Amygdala (tissue), 56 donors: Measurements from ENCODE around the gene IRF2BP2.

ENCODE experiments used
- DNase-seq, 56 donors: peaks; one replicate each; lab custom pipeline; 2025; lab: John Stamatoyannopoulos, UW

IRF2BP2 gene

GRCh38 chr1:234614081-234614489, 4.1 kb upstream of the IRF2BP2 start:
- no peak for DNase-seq

GRCh38 chr1:234613128-234613875, 3.3 kb upstream of the IRF2BP2 start:
- DNase-seq, result peak in 4 of 56 donors; percentile 11 to 46 (median 30)

- DNase-seq, result peak in 55 of 56 donors; percentile 43 to 94 (median 80)
These were observed 2.6 kb upstream of the IRF2BP2 start for GRCh38 chr1:234612352-234613127.

GRCh38 chr1:234611847-234612351, 1.9 kb upstream of the IRF2BP2 start:
- peak in 29 of 56 donors; percentile 8 to 62 (median 35) for DNase-seq

GRCh38 chr1:234611225-234611846, 1.4 kb upstream of the IRF2BP2 start:
- peak in 7 of 56 donors; percentile 55 to 88 (median 73) for DNase-seq

- DNase-seq, result peak; percentile 78 to 99 (median 90)
These were observed 767 bp upstream of the IRF2BP2 start for GRCh38 chr1:234610666-234611224.

DNA sequence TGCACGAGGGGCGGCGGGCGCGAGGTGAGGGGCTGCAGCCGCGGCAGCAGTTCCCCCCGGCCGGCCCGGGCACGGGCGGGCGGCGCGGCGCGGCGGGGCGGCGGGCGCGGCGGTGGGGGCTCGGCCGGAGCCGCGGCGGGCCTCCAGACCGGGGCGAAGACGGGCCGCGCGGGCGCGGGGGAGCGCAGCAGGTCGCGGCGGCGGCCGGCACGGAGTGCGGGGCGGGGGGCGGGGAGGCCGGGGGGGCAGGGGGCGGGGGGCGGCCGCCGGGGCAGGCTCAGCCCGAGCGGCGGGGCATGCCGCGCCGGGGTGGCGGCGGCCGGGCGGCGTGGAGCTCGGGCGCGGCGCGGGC, 311 bp downstream of the IRF2BP2 start:
- DNase-seq, result peak in 1 of 56 donors; percentile 58

DNA sequence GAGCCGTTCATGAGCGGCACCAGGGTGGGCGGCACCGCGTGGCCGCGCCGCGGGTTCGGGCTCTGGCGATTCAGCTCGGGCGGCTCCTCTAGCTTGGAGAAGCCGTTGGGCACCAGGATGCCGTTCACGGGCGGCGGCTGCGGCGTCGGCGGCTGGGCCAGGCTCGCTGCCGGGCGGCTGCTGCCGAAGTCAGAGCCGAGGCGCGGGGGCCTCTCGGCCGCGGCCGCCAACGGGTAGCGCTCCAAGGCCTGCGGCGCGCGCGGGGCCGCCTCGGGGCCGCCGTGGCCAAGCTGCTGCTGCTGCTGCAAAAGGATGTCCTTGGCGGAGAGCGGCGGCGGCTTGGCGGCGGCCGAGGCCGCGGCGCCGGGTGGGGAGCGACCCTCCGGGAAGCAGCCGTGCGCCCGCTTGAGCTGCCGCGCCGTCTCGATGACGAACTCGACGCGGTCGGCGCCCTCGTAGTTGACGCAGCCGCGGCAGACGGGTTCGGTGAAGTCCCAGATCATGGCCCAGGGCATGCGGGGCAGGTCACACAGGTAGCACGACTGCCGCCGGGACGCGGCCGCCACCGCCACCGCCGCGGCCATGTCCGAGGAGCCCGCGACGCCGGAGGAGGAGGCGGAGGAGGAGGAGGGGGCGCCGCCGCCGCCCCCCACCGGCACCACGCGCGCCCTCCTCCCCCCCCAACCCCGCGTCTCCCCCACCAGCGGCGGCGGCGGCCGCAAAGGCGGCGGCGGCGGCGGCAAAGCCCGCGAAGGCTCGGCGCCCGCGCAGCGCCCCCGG, 877 bp downstream of the IRF2BP2 start:
- DNase-seq, result peak in 13 of 56 donors; percentile 13 to 53 (median 28)

- DNase-seq, result peak in 47 of 56 donors; percentile 13 to 81 (median 62)
These were observed 1.7 kb downstream of the IRF2BP2 start for GRCh38 chr1:234608025-234608910.

DNA sequence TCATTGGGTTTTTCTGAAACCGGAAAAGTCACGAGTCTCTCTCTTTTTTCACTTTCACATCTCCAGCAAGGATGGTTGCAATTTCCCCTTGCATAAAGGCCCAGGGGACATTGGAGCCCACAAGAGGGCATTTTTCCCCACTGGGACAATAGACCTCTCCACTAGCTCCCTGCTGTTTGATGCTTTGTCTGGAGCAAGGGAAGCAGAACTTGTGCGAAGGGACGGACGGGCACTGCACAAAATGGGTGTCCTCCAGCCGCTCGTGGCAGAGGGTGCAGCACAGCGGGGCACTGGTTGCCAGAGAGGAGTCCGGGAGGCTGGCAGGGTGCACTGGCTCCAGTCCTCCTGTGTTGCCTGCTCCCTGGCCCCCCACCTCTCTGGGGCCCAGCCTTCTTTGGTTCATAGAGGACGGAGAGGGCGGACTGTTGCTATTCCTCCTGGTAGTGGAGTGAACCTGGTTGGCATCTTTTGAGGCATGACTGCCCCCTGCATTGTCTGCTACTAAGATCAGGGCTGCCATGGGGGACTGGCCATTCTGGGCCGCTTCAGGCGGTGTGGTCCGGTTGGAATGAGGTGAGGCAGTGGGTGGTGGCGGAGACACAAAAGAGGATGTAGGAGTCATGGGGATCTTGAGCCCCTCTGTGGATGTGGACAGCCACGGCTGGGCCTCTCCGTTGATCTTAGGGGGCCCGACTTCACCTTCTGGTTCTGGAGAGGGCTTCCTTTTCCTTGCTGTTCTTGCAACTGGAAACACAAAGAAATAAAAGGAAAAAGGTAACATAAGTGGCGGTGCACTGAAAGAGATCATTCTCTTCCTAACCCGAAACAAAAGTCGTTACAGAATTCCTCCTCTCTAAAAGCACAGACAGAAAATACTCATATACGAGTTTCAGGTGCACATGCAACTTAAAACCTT, 2.6 kb downstream of the IRF2BP2 start:
- peak in 32 of 56 donors; percentile 21 to 77 (median 44) for DNase-seq

DNA sequence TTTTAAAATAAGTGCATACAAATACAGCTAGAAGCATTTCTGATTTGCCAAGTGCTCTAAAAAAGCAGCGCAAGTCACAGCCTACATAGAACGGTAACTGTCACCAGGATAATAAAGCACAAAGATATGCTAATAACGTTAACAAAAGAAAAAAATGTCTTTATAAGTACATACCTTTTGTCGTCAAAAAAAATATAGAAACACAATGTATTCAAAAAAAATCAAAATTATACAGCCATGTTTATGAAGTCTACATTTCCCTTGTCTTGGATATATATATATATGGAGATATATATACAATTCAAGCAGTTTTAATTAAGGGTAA, 3.2 kb downstream of the IRF2BP2 start:
- no peak for DNase-seq

DNA sequence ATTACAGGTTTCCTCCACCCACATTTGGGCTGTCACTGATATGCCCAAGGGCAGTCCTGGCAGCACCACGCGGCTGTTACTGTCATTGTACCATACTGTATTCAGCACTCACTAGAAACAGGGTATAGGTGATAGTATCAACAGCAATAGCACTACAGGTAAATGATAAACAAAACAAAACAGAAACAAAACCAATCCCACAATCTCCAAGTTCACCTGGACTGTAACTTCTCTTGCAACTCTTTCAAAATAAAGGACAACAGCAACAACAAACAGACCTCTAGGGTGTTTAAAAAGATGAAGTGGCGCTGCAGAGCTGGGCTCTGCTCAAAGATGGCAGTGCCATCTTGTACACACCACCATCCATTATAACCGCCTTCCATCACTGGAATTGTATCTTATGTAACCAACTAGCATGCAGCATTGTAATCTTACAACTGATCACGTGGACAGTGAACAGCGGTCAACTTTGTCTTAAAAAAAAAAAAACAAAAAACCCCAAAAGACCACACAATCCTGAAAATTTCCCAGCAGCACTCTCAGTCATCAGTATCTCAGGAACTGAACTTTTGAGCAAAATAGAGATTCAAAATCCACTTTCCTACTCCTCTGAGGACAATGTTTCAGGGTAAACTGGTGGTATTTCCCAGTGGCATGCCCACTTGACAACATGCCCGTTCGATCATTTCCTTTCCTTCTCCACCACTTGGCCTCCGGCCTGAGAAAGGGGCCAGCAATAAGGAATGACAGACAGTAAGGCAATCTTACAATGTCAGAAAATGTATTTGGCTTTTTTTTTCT, 3.8 kb downstream of the IRF2BP2 start:
- DNase-seq, result peak in 13 of 56 donors; percentile 8 to 64 (median 28)

DNA sequence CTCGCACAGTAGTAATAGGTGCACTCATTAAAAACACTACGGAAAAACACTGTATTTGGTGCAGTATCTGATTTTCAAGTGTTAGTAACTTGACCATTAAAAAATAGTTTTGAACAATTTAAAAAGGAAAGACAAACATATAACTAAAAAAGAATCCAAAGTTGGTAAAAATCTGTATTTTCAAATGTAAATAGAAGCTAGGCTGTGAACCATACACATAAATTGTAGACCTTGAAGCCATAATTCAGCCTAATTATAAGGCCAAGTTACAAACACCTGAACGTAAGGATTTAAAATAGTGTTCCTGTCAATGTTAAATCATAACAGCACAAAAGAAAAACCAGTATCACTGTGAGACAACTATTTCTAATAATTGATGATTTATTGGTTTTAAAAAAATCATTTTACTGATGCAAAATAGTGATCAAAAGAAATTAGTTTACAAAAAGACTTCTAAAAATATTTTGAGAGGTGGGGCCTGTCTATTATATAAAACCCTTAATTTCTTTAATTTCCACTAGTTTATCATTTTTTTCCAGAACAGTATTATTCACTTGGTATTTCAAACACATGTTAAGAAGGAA, 4.5 kb downstream of the IRF2BP2 start:
- DNase-seq, result no peak

DNA sequence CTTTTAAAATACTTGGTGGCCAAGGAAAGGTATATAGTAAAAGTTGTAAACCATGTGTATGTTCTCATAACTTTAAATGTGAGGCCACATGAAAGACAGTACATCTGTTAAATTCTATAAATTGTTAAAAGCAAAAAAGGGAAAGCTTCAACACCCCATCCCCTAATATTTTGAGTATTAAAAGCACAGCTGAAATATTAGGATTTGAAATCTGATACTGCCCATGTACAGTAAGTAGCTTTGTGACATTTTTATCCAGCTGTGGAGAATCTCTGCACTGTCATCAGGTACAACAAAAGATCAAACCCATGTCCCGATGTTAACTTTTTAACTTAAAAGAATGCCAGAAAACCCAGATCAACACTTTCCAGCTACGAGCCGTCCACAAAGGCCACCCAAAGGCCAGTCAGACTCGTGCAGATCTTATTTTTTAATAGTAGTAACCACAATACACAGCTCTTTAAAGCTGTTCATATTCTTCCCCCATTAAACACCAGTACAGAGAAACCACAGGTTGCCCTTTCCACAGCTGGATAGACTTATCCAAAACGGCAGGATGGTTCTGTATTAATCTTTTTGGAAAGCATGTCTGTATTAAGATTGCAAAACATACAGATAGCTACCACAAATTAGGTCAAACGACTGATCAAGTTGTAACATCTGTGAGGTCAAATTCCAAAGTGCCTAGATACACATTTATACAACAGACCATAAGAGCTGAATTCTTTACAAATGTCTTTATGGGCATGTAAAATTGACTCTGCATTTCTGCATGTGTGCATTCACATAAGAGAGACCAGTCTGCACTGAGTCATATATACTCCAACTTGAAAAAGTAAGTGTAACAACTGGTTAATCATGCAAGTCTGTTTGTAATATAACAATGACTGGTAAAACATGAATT, 5.2 kb downstream of the IRF2BP2 start:
- peak in 1 of 56 donors; percentile 3 for DNase-seq
